Measurements from ENCODE around the gene SYT1.

- no peak for TF ChIP-seq EZH2 (IDR thresholded peaks at IDR 0.05; ENCODE audit: borderline replicate concordance, low read length)
- no peak for TF ChIP-seq CTCF (conservative IDR thresholded peaks at IDR 0.05 in 1 of 2, IDR thresholded peaks at IDR 0.05 in 1 of 2; ENCODE audit: extremely low read depth in 1 of 2, insufficient read depth in 1 of 2, low read depth in 1 of 2, low read length in 2 of 2)
Measured at GRCh38 chr12:78994168-78994791, 129.7 kb downstream of the SYT1 start.

Measured in mammary epithelial cell (primary cell).